ENCODE data around the gene OSBP2. TPM values are rescaled to one million over a fixed set of nuclear protein-coding genes. Genes with fewer than 3 reads are reported as not detected.

Gene OSBP2
- total RNA-seq, 1 experiment from 2014 or later: 6.2 TPM

- no peak for TF ChIP-seq CTCF (IDR thresholded peaks at IDR 0.05; ENCODE audit: insufficient read depth in 1 of 2, low read depth in 1 of 2, low read length in 1 of 2, severe bottlenecking in 1 of 2, unreplicated experiment in 1 of 2)
- H3K9me3 ChIP-seq: no peaks in the 10 kb centered on the region
- ChIA-PET POLR2A (no interaction called here), CTCF (no interaction called here)
- no peak overlapping the region for H3K4me3 ChIP-seq (ENCODE audit: low read depth, low read length)
- H3K27me3 Mint-ChIP-seq (ENCODE audit: insufficient read depth, unreplicated experiment): peaks cover 12% of the 10 kb centered on the region
- H3K4me1 ChIP-seq: no peaks in the 10 kb centered on the region
- no TSS peak for BruUV-seq (replicated peaks)
- H3K27me3 ChIP-seq (replicated peaks; ENCODE audit: control insufficient read depth, insufficient read depth, low read length): no peaks in the 10 kb centered on the region
- intact Hi-C loops (cut with micrococcal nuclease; ENCODE audit: unreplicated experiment): no loop called here
- no peak for DNase-seq
- no peak overlapping the region for H3K4me3 Mint-ChIP-seq (ENCODE audit: unreplicated experiment)
- H3K36me3 Mint-ChIP-seq (ENCODE audit: insufficient read depth, unreplicated experiment): no peaks in the 10 kb centered on the region
- H3K9me3 Mint-ChIP-seq (ENCODE audit: unreplicated experiment): no peaks in the 10 kb centered on the region
- H3K4me1 Mint-ChIP-seq (ENCODE audit: low read depth, unreplicated experiment): no peaks in the 10 kb centered on the region
- no peaks in the 10 kb centered on the region for H3K36me3 ChIP-seq (ENCODE audit: control insufficient read depth, insufficient read depth, low read length)
- no peak overlapping the region for H3K27ac Mint-ChIP-seq (ENCODE audit: unreplicated experiment)
These were observed 100.4 kb downstream of the OSBP2 start for GRCh38 chr22:30795118-30795517.

- Mint-ChIP-seq H3K27ac (ENCODE audit: unreplicated experiment) (no peak overlapping the region), H3K4me1 (ENCODE audit: low read depth, unreplicated experiment) (no peaks in the 10 kb centered on the region), H3K27me3 (ENCODE audit: insufficient read depth, unreplicated experiment) (peaks cover 28% of the 10 kb centered on the region), H3K9me3 (ENCODE audit: unreplicated experiment) (no peaks in the 10 kb centered on the region), H3K4me3 (ENCODE audit: unreplicated experiment) (peak overlapping the region; percentile 25), H3K36me3 (ENCODE audit: insufficient read depth, unreplicated experiment) (no peaks in the 10 kb centered on the region)
- no peak for TF ChIP-seq CTCF (IDR thresholded peaks at IDR 0.05; ENCODE audit: insufficient read depth in 1 of 2, low read depth in 1 of 2, low read length in 1 of 2, severe bottlenecking in 1 of 2, unreplicated experiment in 1 of 2)
- ChIA-PET CTCF (no interaction called here), POLR2A (no interaction called here)
- Histone ChIP-seq H3K4me3 (ENCODE audit: low read depth, low read length) (no peak overlapping the region), H3K9me3 (no peaks in the 10 kb centered on the region), H3K4me1 (peaks cover 6% of the 10 kb centered on the region; the same call in 1 of the 2 replicates), H3K36me3 (ENCODE audit: control insufficient read depth, insufficient read depth, low read length) (no peaks in the 10 kb centered on the region), H3K27me3 (replicated peaks; ENCODE audit: control insufficient read depth, insufficient read depth, low read length) (no peaks in the 10 kb centered on the region)
- DNase-seq: no peak
- BruUV-seq (replicated peaks): no TSS peak
- intact Hi-C loops (cut with micrococcal nuclease; ENCODE audit: unreplicated experiment): loop anchor here (5.0 kb wide), 1 partner anchor 39 kb away; no protein-coding TSS in a partner anchor
These were observed 107.0 kb downstream of the OSBP2 start for GRCh38 chr22:30801695-30802094.

GRCh38 chr22:30802202-30803166, 107.8 kb downstream of the OSBP2 start:
- peaks cover 29% of the 10 kb centered on the region for H3K27me3 Mint-ChIP-seq (ENCODE audit: insufficient read depth, unreplicated experiment)
- no peaks in the 10 kb centered on the region for H3K36me3 Mint-ChIP-seq (ENCODE audit: insufficient read depth, unreplicated experiment)
- H3K27me3 ChIP-seq (replicated peaks; ENCODE audit: control insufficient read depth, insufficient read depth, low read length): no peaks in the 10 kb centered on the region
- no TSS peak for BruUV-seq (replicated peaks)
- no peaks in the 10 kb centered on the region for H3K9me3 ChIP-seq
- H3K4me3 ChIP-seq (ENCODE audit: low read depth, low read length): peak overlapping the region; percentile 30
- DNase-seq: peak; percentile 87 to 96
- no peaks in the 10 kb centered on the region for H3K4me1 Mint-ChIP-seq (ENCODE audit: low read depth, unreplicated experiment)
- no peak overlapping the region for H3K27ac Mint-ChIP-seq (ENCODE audit: unreplicated experiment)
- peak overlapping the region; percentile 25 for H3K4me3 Mint-ChIP-seq (ENCODE audit: unreplicated experiment)
- no peaks in the 10 kb centered on the region for H3K36me3 ChIP-seq (ENCODE audit: control insufficient read depth, insufficient read depth, low read length)
- ChIA-PET POLR2A (interaction anchor here (0.9 to 1.2 kb wide), 2 partner anchors 119 to 195 kb away, joined by 3 to 17 read pairs; partner anchors contain the start of gene TCN2), CTCF (interaction anchor here (0.6 to 1.6 kb wide), 9 partner anchors 19 to 168 kb away, joined by 3 to 5 read pairs (median 4); no protein-coding TSS in a partner anchor)
- intact Hi-C loops (cut with micrococcal nuclease; ENCODE audit: unreplicated experiment): loop anchor here (5.0 kb wide), 1 partner anchor 40 kb away; no protein-coding TSS in a partner anchor
- peak in 1 of 2 experiments; percentile 31 for TF ChIP-seq CTCF (IDR thresholded peaks at IDR 0.05; ENCODE audit: insufficient read depth in 1 of 2, low read depth in 1 of 2, low read length in 1 of 2, severe bottlenecking in 1 of 2, unreplicated experiment in 1 of 2)
- H3K9me3 Mint-ChIP-seq (ENCODE audit: unreplicated experiment): no peaks in the 10 kb centered on the region
- peaks cover 6% of the 10 kb centered on the region; the same call in 1 of the 2 replicates for H3K4me1 ChIP-seq
